IMR-90 (cell line): ENCODE measurements around the gene KAZALD1. TPM values are rescaled to one million over a fixed set of nuclear protein-coding genes. Genes with fewer than 3 reads are reported as not detected.

Experiments
- ATAC-seq: fragments of 200-7000 bp; cut with Tn5 transposase; 2 replicates; pipeline ENCODE4 v1.9.1; 2020; ENCODE audit warnings: low read depth, mild to moderate bottlenecking, moderate library complexity
- BruUV-seq: library from RNA; stranded (reverse); fragments of 400-500 nt; replicated peaks from 2 replicates; lab custom pipeline; 2021; lab: Mats Ljungman, UMichigan
- CTCF ChIA-PET: fragments of 300-600 bp; formaldehyde crosslinking; extraction: SDS; loops from one replicate; lab custom pipeline; 2021; ENCODE audit warnings: antibody characterized with exemption; lab: Yijun Ruan, JAX
- POLR2A ChIA-PET: fragments of 300-600 bp; sonication (Branson Sonifier 250); formaldehyde crosslinking; loops from one replicate; lab custom pipeline; 2022; ENCODE audit warnings: antibody characterized with exemption; ENCODE audit not compliant: unreplicated experiment; lab: Charles Lee
- DNase-seq: peaks from one replicate; pipeline ENCODE4 v3.0.0; 2013
- H2AFZ ChIP-seq: replicated peaks from 2 replicates; pipeline ENCODE3; 2013; ENCODE audit warnings: low read length, mild to moderate bottlenecking; ENCODE audit not compliant: poor library complexity
- H2AK5ac ChIP-seq: 2 replicates; pipeline ENCODE4 v1.6.1; 2013; ENCODE audit warnings: low read depth, low read length, inconsistent platforms
- H2AK9ac ChIP-seq: replicated peaks from 2 replicates; pipeline ENCODE3; 2013; ENCODE audit warnings: mild to moderate bottlenecking, low read depth, low read length, moderate library complexity; ENCODE audit not compliant: poor library complexity
- H2BK120ac ChIP-seq: 2 replicates; pipeline ENCODE4 v1.6.1; 2013; ENCODE audit warnings: low read depth, low read length, inconsistent platforms
- H2BK15ac ChIP-seq: 3 replicates; pipeline ENCODE4 v1.6.1; 2013; ENCODE audit warnings: low read depth, low read length, inconsistent platforms
- H2BK20ac ChIP-seq: 2 replicates; pipeline ENCODE4 v1.6.1; 2013; ENCODE audit warnings: low read depth, mild to moderate bottlenecking, inconsistent platforms, low read length, moderate library complexity
- H2BK5ac ChIP-seq: 2 replicates; pipeline ENCODE4 v1.6.1; 2013; ENCODE audit warnings: mild to moderate bottlenecking, low read depth, low read length, inconsistent platforms; ENCODE audit not compliant: poor library complexity, severe bottlenecking
- H3K14ac ChIP-seq: replicated peaks from 2 replicates; pipeline ENCODE4 v1.6.1; 2013; ENCODE audit warnings: low read depth, low read length, inconsistent platforms
- H3K18ac ChIP-seq: 2 replicates; pipeline ENCODE4 v1.6.1; 2013; ENCODE audit warnings: low read depth, low read length, control low read depth
- H3K23ac ChIP-seq: 2 replicates; pipeline ENCODE4 v1.6.1; 2013; ENCODE audit warnings: low read depth, low read length, inconsistent platforms
- H3K27ac ChIP-seq: 2 replicates; pipeline ENCODE4 v1.5.1; 2013; ENCODE audit warnings: mild to moderate bottlenecking, control low read depth, low read length; ENCODE audit not compliant: insufficient read depth
- H3K27me3 ChIP-seq: 2 replicates; pipeline ENCODE4 v1.6.1; 2013; ENCODE audit warnings: low read length; ENCODE audit not compliant: control insufficient read depth, insufficient read depth
- H3K36me3 ChIP-seq: 2 replicates; pipeline ENCODE4 v1.6.1; 2013; ENCODE audit warnings: low read length, mixed read lengths; ENCODE audit not compliant: control insufficient read depth, insufficient read depth
- H3K4ac ChIP-seq: 2 replicates; pipeline ENCODE4 v1.6.1; 2013; ENCODE audit warnings: low read depth, low read length, inconsistent platforms
- H3K4me1 ChIP-seq: 2 replicates; pipeline ENCODE4 v1.6.1; 2013; ENCODE audit warnings: low read length, mixed read lengths; ENCODE audit not compliant: control insufficient read depth, insufficient read depth
- H3K4me2 ChIP-seq: 2 replicates; pipeline ENCODE4 v1.6.1; 2013; ENCODE audit warnings: low read depth, mild to moderate bottlenecking, control low read depth, low read length, moderate library complexity
- H3K4me3 ChIP-seq: 2 replicates; pipeline ENCODE4 v1.5.1; 2013; ENCODE audit warnings: low read depth, mild to moderate bottlenecking, control low read depth, low read length, moderate library complexity; ENCODE audit not compliant: insufficient read depth
- H3K56ac ChIP-seq: 2 replicates; pipeline ENCODE4 v1.6.1; 2013; ENCODE audit warnings: low read length, inconsistent platforms; ENCODE audit not compliant: insufficient read depth; ENCODE audit errors: extremely low read depth
- H3K79me1 ChIP-seq, 2 experiments: 2 replicates each; pipeline ENCODE4 v1.6.1; 2013; ENCODE audit warnings: low read length in 2 of 2, inconsistent platforms in 1 of 2, low read depth in 1 of 2
- H3K9ac ChIP-seq: 2 replicates; pipeline ENCODE4 v1.6.1; 2013; ENCODE audit warnings: low read depth, low read length, control low read depth
- H3K9me1 ChIP-seq: 2 replicates; pipeline ENCODE4 v1.6.1; 2013; ENCODE audit warnings: low read length, inconsistent platforms; ENCODE audit not compliant: insufficient read depth
- H3K9me3 ChIP-seq: 2 replicates; pipeline ENCODE4 v1.6.1; 2013; ENCODE audit warnings: low read length; ENCODE audit not compliant: control insufficient read depth, insufficient read depth
- H4K20me1 ChIP-seq: 2 replicates; pipeline ENCODE4 v1.6.1; 2013; ENCODE audit warnings: low read length, inconsistent platforms; ENCODE audit not compliant: insufficient read depth
- H4K5ac ChIP-seq: 2 replicates; pipeline ENCODE4 v1.6.1; 2013; ENCODE audit warnings: mild to moderate bottlenecking, low read depth, low read length, control low read depth
- H4K8ac ChIP-seq, 2 experiments: 2 replicates each; pipeline ENCODE4 v1.6.1; 2013; ENCODE audit warnings: low read depth in 2 of 2, low read length in 2 of 2, control low read depth in 1 of 2, inconsistent platforms in 1 of 2
- H4K91ac ChIP-seq: 2 replicates; pipeline ENCODE4 v1.6.1; 2013; ENCODE audit warnings: low read depth, low read length, inconsistent platforms; ENCODE audit not compliant: insufficient read depth
- BHLHE40 ChIP-seq: fragments of 150-350 bp; IDR thresholded peaks from 2 replicates; pipeline ENCODE4 v1.6.1; 2016; ENCODE audit warnings: mild to moderate bottlenecking, low read depth, low read length
- CHD1 ChIP-seq: IDR thresholded peaks from 2 replicates; pipeline ENCODE4 v1.6.1; 2012; ENCODE audit warnings: low read depth, low read length, improper control_type of control experiment
- FOS ChIP-seq: fragments of 150-350 bp; IDR thresholded peaks from 2 replicates; pipeline ENCODE4 v1.6.1; 2016; ENCODE audit warnings: low read depth, low read length
- RAD21 ChIP-seq: IDR thresholded peaks from 2 replicates; pipeline ENCODE4 v1.6.1; 2012; ENCODE audit warnings: low read length, improper control_type of control experiment
- RCOR1 ChIP-seq: IDR thresholded peaks from 2 replicates; pipeline ENCODE4 v1.6.1; 2012; ENCODE audit warnings: mild to moderate bottlenecking, low read length, improper control_type of control experiment; ENCODE audit not compliant: insufficient replicate concordance
- WGBS, 2 experiments: methylation state at CpG; one replicate each; pipeline versions ENCODE4 v1.1.5 to v1.1.7; 2013; ENCODE audit warnings: missing lambda C conversion rate in 2 of 2; ENCODE audit not compliant: insufficient read length in 1 of 2; ENCODE audit errors: extremely low coverage in 2 of 2; 5-methylcytosine and 5-hydroxymethylcytosine counted together
- dilution Hi-C: fragments of 300-500 bp; cut with HindIII; formaldehyde crosslinking; loops from one replicate; pipeline ENCODE4 v1.14.3; 2018; ENCODE audit warnings: low sequenced_read_pairs; ENCODE audit not compliant: unreplicated experiment
- in situ Hi-C: fragments of 300-500 bp; cut with MboI; formaldehyde crosslinking; loops from 3 replicates; pipeline ENCODE4 v1.14.3; 2019; ENCODE audit warnings: low sequenced_read_pairs, inconsistent platforms, mixed read lengths
- intact Hi-C: fragments of 100-400 bp; cut with micrococcal nuclease; formaldehyde crosslinking; loops from 2 replicates; pipeline ENCODE4 v1.10.0; 2022
- polyA plus RNA-seq, 3 experiments: library from polyadenylated mRNA; depleted of rRNA; stranded (reverse); fragments of >200 nt; gene quantifications; 2 replicates each; pipeline ENCODE4 v1.2.3, GENCODE V29; 2012; ENCODE audit warnings: low replicate concordance in 1 of 3
- total RNA-seq: library from RNA; depleted of rRNA; stranded (reverse); fragments of >200 nt; gene quantifications from 2 replicates; pipeline ENCODE4 v1.2.3, GENCODE V29; 2012

Gene KAZALD1
- total and polyA plus RNA-seq, 2 of the 4 experiments (the other 2 are of a cell fraction), result 9.1 to 18.6 TPM

DNA sequence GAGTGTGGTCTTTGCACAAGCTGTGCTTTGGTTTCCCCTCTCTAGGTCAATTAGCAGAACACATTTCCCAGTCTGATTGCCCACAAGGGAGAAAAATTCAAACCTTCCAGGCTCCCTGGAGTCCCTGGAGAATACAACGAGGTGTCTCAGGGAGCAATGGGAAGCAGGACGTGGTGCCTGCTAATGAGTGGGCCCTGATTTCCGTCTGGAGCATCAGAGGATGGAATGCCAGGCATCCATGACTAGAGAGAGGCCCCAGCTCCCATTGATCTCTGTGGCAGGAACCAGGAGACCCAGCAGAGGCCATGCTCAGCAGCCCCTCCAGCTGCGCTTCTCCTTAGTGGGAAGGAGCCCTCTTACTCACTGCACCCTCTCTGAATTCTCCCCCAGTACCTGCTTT is 36.1 kb downstream of the KAZALD1 start:
- no peak for TF ChIP-seq RAD21
- TF ChIP-seq RCOR1, result no peak
- TF ChIP-seq FOS, result no peak
- TF ChIP-seq CHD1, result no peak
- TF ChIP-seq BHLHE40, result no peak
- Histone ChIP-seq H3K9ac (no peak overlapping the region), H3K9me1 (no peaks in the 10 kb centered on the region), H4K5ac (no peak overlapping the region), H3K14ac (no peak overlapping the region), H3K4me3 (no peak overlapping the region), H3K18ac (no peak overlapping the region), H3K56ac (no peak overlapping the region), H3K4me1 (no peaks in the 10 kb centered on the region), H2BK20ac (no peak overlapping the region), H4K91ac (no peak overlapping the region), H3K79me1 (no peaks in the 10 kb centered on the region), H2AK5ac (no peak overlapping the region), H2AK9ac (no peak overlapping the region), H3K4ac (no peak overlapping the region), H3K23ac (no peak overlapping the region), H2BK15ac (no peak overlapping the region), H2BK5ac (no peak overlapping the region), H3K36me3 (no peaks in the 10 kb centered on the region), H3K9me3 (no peaks in the 10 kb centered on the region), H4K20me1 (no peaks in the 10 kb centered on the region), H2AFZ (no peak overlapping the region), H4K8ac (no peak overlapping the region), H3K27me3 (peaks cover 74% of the 10 kb centered on the region), H3K27ac (no peak overlapping the region), H2BK120ac (no peak overlapping the region), H3K4me2 (no peak overlapping the region)
- no CpG with 5 or more reads among the region's 4 CpGs for WGBS, 2 experiments
- DNase-seq (no peak), ATAC-seq (no peak)
- POLR2A ChIA-PET, result no interaction called here
- CTCF ChIA-PET, result interaction anchor here (1.3 kb wide), 1 partner anchor 19 kb away, joined by 3 read pairs; no protein-coding TSS in a partner anchor
- in situ Hi-C loops (loop anchor here (5.0 kb wide), 1 partner anchor 44 kb away; no protein-coding TSS in a partner anchor), intact Hi-C loops (no loop called here), dilution Hi-C loops (no loop called here)
- BruUV-seq, result no TSS peak
